Adipocyte (in vitro differentiated cells): ENCODE data around the gene DCTN4.

Source experiments
- DNase-seq: peaks from one replicate; pipeline ENCODE4 v3.0.0-alpha.2; 2015; ENCODE audit warnings: low read depth
- H3K27me3 ChIP-seq: replicated peaks from 2 replicates; pipeline ENCODE4 v1.7.0; 2013; ENCODE audit warnings: mild to moderate bottlenecking, low read length, moderate library complexity; ENCODE audit not compliant: control insufficient read depth, insufficient read depth
- H3K36me3 ChIP-seq: 2 replicates; pipeline ENCODE4 v1.7.0; 2013; ENCODE audit warnings: low read length, mild to moderate bottlenecking, moderate library complexity; ENCODE audit not compliant: control insufficient read depth, insufficient read depth, severe bottlenecking
- H3K4me1 ChIP-seq: 2 replicates; pipeline ENCODE4 v1.7.0; 2013; ENCODE audit warnings: mild to moderate bottlenecking, low read length, moderate library complexity; ENCODE audit not compliant: control insufficient read depth, insufficient read depth
- H3K4me3 ChIP-seq: 2 replicates; pipeline ENCODE4 v1.7.0; 2013; ENCODE audit warnings: mild to moderate bottlenecking, low read length, moderate library complexity
- H3K9ac ChIP-seq: 2 replicates; pipeline ENCODE4 v1.7.0; 2013; ENCODE audit warnings: mild to moderate bottlenecking, low read length, moderate library complexity
- H3K9me3 ChIP-seq: 2 replicates; pipeline ENCODE4 v1.7.0; 2013; ENCODE audit warnings: mild to moderate bottlenecking, low read length, moderate library complexity; ENCODE audit not compliant: control insufficient read depth

The DCTN4 gene

GRCh38 chr5:150662731-150663516, 95.9 kb downstream of the DCTN4 start:
- H3K36me3 ChIP-seq: no peaks in the 10 kb centered on the region
- peaks cover 6% of the 10 kb centered on the region for H3K27me3 ChIP-seq

GRCh38 chr5:150661821-150662596, 96.8 kb downstream of the DCTN4 start:
- no peaks in the 10 kb centered on the region for H3K9me3 ChIP-seq
- H3K36me3 ChIP-seq: no peaks in the 10 kb centered on the region
- H3K9ac ChIP-seq: no peak overlapping the region
- no peak for DNase-seq
- H3K4me3 ChIP-seq: no peak overlapping the region
- H3K4me1 ChIP-seq: peaks cover 4% of the 10 kb centered on the region
- peaks cover 6% of the 10 kb centered on the region for H3K27me3 ChIP-seq

More at GRCh38 chr5:150662731-150663516, 95.9 kb downstream of the DCTN4 start:
- Histone ChIP-seq H3K4me1 (no peaks in the 10 kb centered on the region), H3K9ac (no peak overlapping the region), H3K4me3 (no peak overlapping the region), H3K9me3 (no peaks in the 10 kb centered on the region)
- DNase-seq: no peak

GRCh38 chr5:150661086-150661485, 97.7 kb downstream of the DCTN4 start, which contains the start of gene MYOZ3:
Gene MYOZ3 (plus strand): TSS chr5:150661251. CDS start chr5:150662942, 1,691 bp downstream.
- peaks cover 6% of the 10 kb centered on the region for H3K27me3 ChIP-seq
- H3K4me1 ChIP-seq: peaks cover 4% of the 10 kb centered on the region
- no peaks in the 10 kb centered on the region for H3K9me3 ChIP-seq
- H3K4me3 ChIP-seq: no peak within 1 kb of the TSS
- DNase-seq: no peak
- no peaks in the 10 kb centered on the region for H3K36me3 ChIP-seq
- H3K9ac ChIP-seq: no peak within 1 kb of the TSS

GRCh38 chr5:150660108-150660831, 98.5 kb downstream of the DCTN4 start:
- H3K9ac ChIP-seq: no peak overlapping the region
- no peaks in the 10 kb centered on the region for H3K36me3 ChIP-seq
- no peak overlapping the region for H3K4me3 ChIP-seq
- no peaks in the 10 kb centered on the region for H3K9me3 ChIP-seq
- no peak for DNase-seq
- peaks cover 4% of the 10 kb centered on the region for H3K4me1 ChIP-seq
- peaks cover 6% of the 10 kb centered on the region for H3K27me3 ChIP-seq

- Histone ChIP-seq H3K9me3 (no peaks in the 10 kb centered on the region), H3K4me1 (peaks cover 4% of the 10 kb centered on the region), H3K27me3 (peaks cover 6% of the 10 kb centered on the region), H3K36me3 (no peaks in the 10 kb centered on the region), H3K9ac (no peak overlapping the region), H3K4me3 (no peak overlapping the region)
- DNase-seq: no peak
These were observed 99.3 kb downstream of the DCTN4 start for GRCh38 chr5:150659360-150660107.

GRCh38 chr5:150658699-150659265, 100.0 kb downstream of the DCTN4 start:
- H3K9ac ChIP-seq: no peak overlapping the region
- peaks cover 6% of the 10 kb centered on the region for H3K27me3 ChIP-seq
- no peak for DNase-seq
- H3K4me1 ChIP-seq: peaks cover 8% of the 10 kb centered on the region
- H3K36me3 ChIP-seq: no peaks in the 10 kb centered on the region
- H3K4me3 ChIP-seq: no peak overlapping the region
- no peaks in the 10 kb centered on the region for H3K9me3 ChIP-seq
